Measurements from ENCODE around the gene ABCG1.

- TF ChIP-seq CTCF (conservative IDR thresholded peaks at IDR 0.05 in 1 of 2, IDR thresholded peaks at IDR 0.05 in 1 of 2; ENCODE audit: low read depth in 1 of 2, low read length in 2 of 2) (no peak), EZH2 (IDR thresholded peaks at IDR 0.05; ENCODE audit: low read length, missing control alignments) (no peak)
Observed at GRCh38 chr21:42276076-42276475, 57.1 kb downstream of the ABCG1 start.
